DMS53 treated with DMSO at 0.1 percent for 48 hours (cell line): ENCODE results near the gene SGMS2.

Experiments used
- DNase-seq: peaks from one replicate; lab custom pipeline; 2025; ENCODE audit not compliant: unreplicated experiment; lab: John Stamatoyannopoulos, UW

The SGMS2 gene

GRCh38 chr4:107828315-107829090 lies 3.8 kb downstream of the SGMS2 start:
- no peak for DNase-seq

GRCh38 chr4:107831140-107831539 lies 6.4 kb downstream of the SGMS2 start:
- DNase-seq, result no peak

GRCh38 chr4:107832275-107832807 lies 7.6 kb downstream of the SGMS2 start:
- no peak for DNase-seq

GRCh38 chr4:107834241-107834794 lies 9.6 kb downstream of the SGMS2 start:
- no peak for DNase-seq

- DNase-seq, result no peak
Observed at GRCh38 chr4:107835406-107835805, 10.7 kb downstream of the SGMS2 start.

- no peak for DNase-seq
Observed at GRCh38 chr4:107837317-107837716, 12.6 kb downstream of the SGMS2 start.

GRCh38 chr4:107837776-107838618 lies 13.3 kb downstream of the SGMS2 start:
- no peak for DNase-seq

- no peak for DNase-seq
Observed at GRCh38 chr4:107838861-107839565, 14.3 kb downstream of the SGMS2 start.

GRCh38 chr4:107843391-107843790 lies 18.7 kb downstream of the SGMS2 start:
- DNase-seq, result no peak

GRCh38 chr4:107845681-107846080 lies 20.9 kb downstream of the SGMS2 start:
- DNase-seq, result no peak

- no peak for DNase-seq
Observed at GRCh38 chr4:107850438-107850837, 25.7 kb downstream of the SGMS2 start.

- DNase-seq, result no peak
Observed at GRCh38 chr4:107853444-107854355, 29.0 kb downstream of the SGMS2 start.

- DNase-seq, result no peak
Observed at GRCh38 chr4:107854356-107855022, 29.8 kb downstream of the SGMS2 start.

- DNase-seq, result no peak
Observed at GRCh38 chr4:107855723-107856122, 31.0 kb downstream of the SGMS2 start.

- DNase-seq, result no peak
Observed at GRCh38 chr4:107856901-107857300, 32.2 kb downstream of the SGMS2 start.

- DNase-seq, result no peak
Observed at GRCh38 chr4:107857741-107858140, 33.0 kb downstream of the SGMS2 start.

GRCh38 chr4:107858158-107858742 lies 33.5 kb downstream of the SGMS2 start:
- DNase-seq, result no peak

- DNase-seq, result peak; percentile 10
Observed at GRCh38 chr4:107862658-107863057, 37.9 kb downstream of the SGMS2 start.

- DNase-seq, result no peak
Observed at GRCh38 chr4:107863416-107863815, 38.7 kb downstream of the SGMS2 start.
